C1 segment of cervical spinal cord (tissue), 14 donors: ENCODE results near the gene DEGS2.

ENCODE experiments used
- DNase-seq, 14 donors: peaks; one replicate each; lab custom pipeline; 2025; lab: John Stamatoyannopoulos, UW

DEGS2 gene

GRCh38 chr14:100148837-100149731, 10.4 kb downstream of the DEGS2 start:
- no peak for DNase-seq

GRCh38 chr14:100147691-100148464, 11.6 kb downstream of the DEGS2 start:
- DNase-seq, result no peak

GRCh38 chr14:100147181-100147631, 12.2 kb downstream of the DEGS2 start:
- DNase-seq, result peak in 2 of 14 donors; percentile 24 to 71

- no peak for DNase-seq
Observed at GRCh38 chr14:100146531-100147091, 12.8 kb downstream of the DEGS2 start.

GRCh38 chr14:100145682-100146464, 13.6 kb downstream of the DEGS2 start:
- DNase-seq, result no peak

- DNase-seq, result no peak
Observed at GRCh38 chr14:100144996-100145646, 14.3 kb downstream of the DEGS2 start.

- no peak for DNase-seq
Observed at GRCh38 chr14:100144645-100144995, 14.8 kb downstream of the DEGS2 start.

- no peak for DNase-seq
Observed at GRCh38 chr14:100143934-100144333, 15.5 kb downstream of the DEGS2 start.

- no peak for DNase-seq
Observed at GRCh38 chr14:100143523-100143922, 15.9 kb downstream of the DEGS2 start.

GRCh38 chr14:100142073-100143040, 17.1 kb downstream of the DEGS2 start:
- DNase-seq, result peak in 1 of 14 donors; percentile 55

GRCh38 chr14:100141098-100141497, 18.3 kb downstream of the DEGS2 start:
- no peak for DNase-seq

- DNase-seq, result no peak
Observed at GRCh38 chr14:100140452-100141078, 18.9 kb downstream of the DEGS2 start.

GRCh38 chr14:100138955-100139354, 20.5 kb downstream of the DEGS2 start:
- DNase-seq, result no peak

- DNase-seq, result peak in 1 of 14 donors; percentile 88
Observed at GRCh38 chr14:100138082-100138787, 21.2 kb downstream of the DEGS2 start.

GRCh38 chr14:100137173-100137572, 22.3 kb downstream of the DEGS2 start:
- no peak for DNase-seq

GRCh38 chr14:100135784-100136183, 23.7 kb downstream of the DEGS2 start:
- DNase-seq, result no peak

- DNase-seq, result no peak
Observed at GRCh38 chr14:100135073-100135472, 24.4 kb downstream of the DEGS2 start.

GRCh38 chr14:100134586-100134985, 24.9 kb downstream of the DEGS2 start:
- DNase-seq, result no peak
